Smooth muscle cell of trachea (primary cell): Measurements from ENCODE around the gene SCYL2. TPM values are rescaled to one million over a fixed set of nuclear protein-coding genes. Genes with fewer than 3 reads are reported as not detected.

ENCODE experiments used
- total RNA-seq: library from RNA; depleted of rRNA; stranded (reverse); fragments of >200 nt; gene quantifications from 2 replicates; pipeline ENCODE4 v1.2.1, GENCODE V29; 2014

Gene SCYL2
- total RNA-seq = 38.0 and 41.5 TPM in 2 replicates

DNA sequence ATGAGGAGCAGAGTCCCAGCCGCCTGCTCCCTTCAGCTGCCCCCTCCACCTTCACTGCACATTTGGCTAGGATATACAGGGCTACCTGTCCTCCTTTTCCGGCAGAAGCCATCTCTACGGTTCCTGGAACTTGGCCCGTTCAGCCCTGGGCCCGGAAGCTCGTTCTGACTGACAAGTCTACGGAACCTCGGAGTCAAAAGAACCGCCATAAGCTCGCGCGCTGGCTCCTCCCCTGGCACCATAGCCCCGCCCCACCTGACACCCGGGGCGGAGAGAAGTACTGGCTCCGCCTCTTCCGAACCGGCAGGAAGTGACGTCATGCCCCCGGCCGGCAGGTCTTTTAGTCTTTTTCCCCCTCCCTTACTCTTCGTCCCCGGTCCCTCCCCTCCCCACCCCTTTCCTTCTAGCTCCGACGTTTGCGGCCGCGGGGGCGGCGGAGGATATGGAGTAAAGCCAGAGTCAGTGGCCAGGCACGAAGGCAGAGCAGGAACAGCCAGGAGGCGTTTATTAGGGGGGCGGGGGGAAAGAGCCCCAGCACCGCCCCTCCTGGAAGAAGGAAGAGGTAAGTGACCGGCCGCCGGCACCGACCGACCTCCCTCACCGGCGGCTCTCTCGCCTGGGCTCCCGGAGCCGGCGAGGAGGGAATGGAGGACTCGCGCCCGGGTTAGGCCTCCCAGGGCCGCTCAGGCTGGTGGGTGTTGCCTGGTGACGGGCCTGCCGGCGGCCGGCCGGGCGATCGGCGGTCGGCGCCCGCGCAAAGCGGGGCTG lies at the start of gene SCYL2, which contains the start of gene DEPDC4:
SCYL2 (plus strand) TSS at position 343 of the 768 bp plus-strand sequence. CDS start 15,794 bp downstream, outside the sequence.
DEPDC4 (minus strand) TSS at position 245 of the 768 bp plus-strand sequence; CDS start at position 242, 3 bp downstream.

GRCh38 chr12:100356644-100357223 lies 89.8 kb downstream of the SCYL2 start, which contains the start of gene SLC17A8:
SLC17A8 (plus strand) TSS chr12:100357074; CDS start chr12:100357392, 318 bp downstream.

Other genes with a start within 250 kb of the SCYL2 start
- gene BLTP3B, start 124.3 kb upstream of the SCYL2 start, total RNA-seq = 45.5 and 47.6 TPM in 2 replicates
- gene ACTR6, start 66.4 kb upstream of the SCYL2 start, total RNA-seq = 15.5 and 25.9 TPM in 2 replicates
- 2.6 and 3.9 TPM in 2 replicates for gene DEPDC4, start 98 bp upstream of the SCYL2 start, total RNA-seq
- not detected in 2 replicates for gene SLC17A8, start 89.9 kb downstream of the SCYL2 start, total RNA-seq
- not detected in 2 replicates for gene NR1H4, start 206.7 kb downstream of the SCYL2 start, total RNA-seq